ENCODE data around the gene SLC5A5.
"Not testable (repeated sequence)": the region's sequence is repeated elsewhere in the genome, so short reads cannot be mapped to it uniquely, and the experiment has no call there.

Gene SLC5A5

DNA sequence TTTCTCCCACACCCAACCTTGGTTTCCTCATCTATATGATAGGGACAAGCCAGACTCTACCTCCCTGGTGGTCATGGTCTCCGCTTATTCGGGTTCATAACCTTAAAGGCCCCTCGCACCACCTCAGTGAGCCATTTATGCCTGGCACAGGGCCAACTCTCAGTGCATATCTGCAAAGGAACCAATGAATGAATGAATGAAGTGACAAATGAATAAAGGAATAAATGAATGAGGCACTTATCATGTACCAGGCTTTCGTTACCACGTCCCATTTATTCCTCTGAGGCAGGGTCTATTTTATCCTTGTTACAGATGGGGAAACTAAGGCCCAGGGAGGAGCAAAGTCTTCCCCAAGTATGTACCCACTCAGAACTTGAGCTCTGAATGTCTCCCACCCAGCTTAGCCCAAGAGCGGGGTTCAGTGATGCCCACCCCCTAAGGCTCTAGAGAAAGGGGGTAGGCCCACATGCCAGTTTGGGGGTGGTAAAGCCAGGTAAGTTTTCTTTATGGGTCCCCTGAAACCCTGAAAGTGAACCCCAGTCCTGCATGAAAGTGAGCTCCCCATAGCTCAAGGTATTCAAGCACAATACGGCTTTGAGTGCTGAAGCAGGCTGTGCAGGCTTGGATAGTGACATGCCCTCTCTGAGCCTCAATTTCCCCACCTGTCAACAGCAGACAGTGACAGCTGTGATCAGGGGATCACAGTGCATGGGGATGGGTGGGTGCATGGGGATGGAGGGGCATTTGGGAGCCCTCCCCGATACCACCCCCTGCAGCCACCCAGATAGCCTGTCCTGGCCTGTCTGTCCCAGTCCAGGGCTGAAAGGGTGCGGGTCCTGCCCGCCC, 490 bp upstream of the SLC5A5 start:
- DNase-seq (ENCODE audit: low read depth in 2 of 2), result no peak

DNA sequence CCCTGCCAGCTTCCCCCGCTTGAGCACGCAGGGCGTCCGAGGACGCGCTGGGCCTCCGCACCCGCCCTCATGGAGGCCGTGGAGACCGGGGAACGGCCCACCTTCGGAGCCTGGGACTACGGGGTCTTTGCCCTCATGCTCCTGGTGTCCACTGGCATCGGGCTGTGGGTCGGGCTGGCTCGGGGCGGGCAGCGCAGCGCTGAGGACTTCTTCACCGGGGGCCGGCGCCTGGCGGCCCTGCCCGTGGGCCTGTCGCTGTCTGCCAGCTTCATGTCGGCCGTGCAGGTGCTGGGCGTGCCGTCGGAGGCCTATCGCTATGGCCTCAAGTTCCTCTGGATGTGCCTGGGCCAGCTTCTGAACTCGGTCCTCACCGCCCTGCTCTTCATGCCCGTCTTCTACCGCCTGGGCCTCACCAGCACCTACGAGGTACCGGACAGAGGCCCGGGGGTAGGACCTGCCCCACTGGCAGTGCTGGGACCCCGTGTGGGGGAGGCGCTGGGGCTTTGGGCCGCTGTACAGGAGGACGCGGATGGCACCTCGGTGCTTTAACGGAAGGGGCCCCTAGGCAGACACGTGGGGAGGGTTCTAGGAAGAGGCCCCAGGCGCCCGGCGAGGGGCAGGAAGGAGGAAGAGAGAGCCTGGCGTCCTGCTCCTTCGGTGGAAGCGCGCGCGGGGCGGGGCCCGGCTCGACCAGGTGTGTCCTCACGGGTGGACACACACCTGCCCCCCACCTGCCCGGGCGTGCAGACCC, 681 bp downstream of the SLC5A5 start:
- no peak for DNase-seq (ENCODE audit: low read depth in 2 of 2)

GRCh38 chr19:17873786-17874757, 2.3 kb downstream of the SLC5A5 start:
- peak; percentile 19 to 28 for DNase-seq (ENCODE audit: low read depth in 2 of 2)

- no peak for DNase-seq (ENCODE audit: low read depth in 2 of 2)
Observed at GRCh38 chr19:17874758-17875135, 3.0 kb downstream of the SLC5A5 start.

GRCh38 chr19:17877696-17878095, 6.0 kb downstream of the SLC5A5 start:
- no peak for DNase-seq (ENCODE audit: low read depth in 2 of 2)

DNA sequence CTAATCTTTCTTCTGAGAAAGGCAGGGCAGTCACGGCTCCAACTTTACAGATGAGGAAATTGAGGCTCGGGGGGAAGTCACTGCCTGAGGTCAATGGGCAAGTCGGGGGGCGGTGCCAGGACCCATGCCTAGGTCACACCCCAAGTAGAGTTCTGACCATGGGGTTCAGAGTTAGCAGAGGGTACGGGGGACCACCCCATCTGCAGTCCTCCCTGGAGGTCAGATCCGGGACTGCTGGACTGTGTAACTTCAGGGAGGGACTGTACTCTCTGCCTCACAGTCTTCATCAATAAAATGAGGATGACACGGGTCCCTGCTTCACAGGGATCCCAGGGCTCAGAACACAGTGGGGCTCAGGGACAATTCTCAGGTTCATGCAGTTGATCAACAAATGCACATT, 7.7 kb downstream of the SLC5A5 start:
- DNase-seq (ENCODE audit: low read depth in 2 of 2), result no peak

DNA sequence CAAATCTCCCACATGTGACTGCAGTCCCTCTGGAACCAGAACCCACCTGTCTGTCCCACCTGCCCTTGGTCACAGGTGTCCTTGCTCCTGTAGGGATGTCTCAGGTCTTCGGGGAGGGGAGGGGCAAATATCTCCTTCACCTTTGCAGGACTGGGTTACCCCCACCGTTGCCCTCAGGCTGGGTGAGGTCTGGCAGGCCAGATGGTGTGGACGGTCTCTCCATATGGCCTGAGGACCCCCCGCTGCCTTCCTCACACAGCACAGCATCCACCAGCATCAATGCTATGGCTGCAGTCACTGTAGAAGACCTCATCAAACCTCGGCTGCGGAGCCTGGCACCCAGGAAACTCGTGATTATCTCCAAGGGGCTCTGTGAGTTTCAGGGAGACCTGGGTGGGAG, 10.0 kb downstream of the SLC5A5 start:
- no peak for DNase-seq (ENCODE audit: low read depth in 2 of 2)

GRCh38 chr19:17883627-17884410, 12.1 kb downstream of the SLC5A5 start:
- DNase-seq (ENCODE audit: low read depth in 2 of 2), result no peak

GRCh38 chr19:17886515-17886914, 14.8 kb downstream of the SLC5A5 start:
- no peak for DNase-seq (ENCODE audit: low read depth in 2 of 2)

DNA sequence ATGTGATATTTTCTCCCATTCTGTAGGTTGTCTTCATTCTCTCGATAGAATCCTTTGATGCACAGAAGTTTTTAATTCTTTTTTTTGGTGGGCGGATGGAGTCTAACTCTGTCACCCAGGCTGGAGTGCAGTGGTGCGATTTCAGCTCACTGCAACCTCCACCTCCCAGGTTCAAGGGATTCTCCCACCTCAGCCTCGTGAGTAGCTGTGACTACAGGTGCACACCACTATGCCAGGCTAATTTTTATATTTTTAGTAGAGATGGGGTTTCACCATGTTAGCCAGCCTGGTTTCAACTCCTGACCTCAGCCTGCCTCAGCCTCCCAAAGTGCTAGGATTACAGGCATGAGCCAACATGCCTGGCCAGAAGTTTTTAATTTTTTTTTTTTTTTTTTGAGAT, 15.5 kb downstream of the SLC5A5 start:
- not testable (repeated sequence) for DNase-seq (ENCODE audit: low read depth in 2 of 2)

DNA sequence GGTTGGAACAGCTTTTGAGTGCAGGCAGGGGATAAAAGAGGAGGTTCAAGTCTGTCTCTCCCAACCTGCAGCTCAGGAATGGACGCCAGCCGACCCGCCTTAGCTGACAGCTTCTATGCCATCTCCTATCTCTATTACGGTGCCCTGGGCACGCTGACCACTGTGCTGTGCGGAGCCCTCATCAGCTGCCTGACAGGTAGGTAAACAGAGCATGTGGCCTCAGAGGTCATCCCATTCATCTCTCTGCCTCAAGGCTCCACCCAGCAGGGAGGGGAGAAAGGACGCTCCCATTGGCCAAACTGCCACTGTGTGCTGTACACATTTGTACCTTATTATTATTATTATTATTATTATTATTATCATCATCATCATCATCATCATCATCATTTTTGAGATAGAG, 16.5 kb downstream of the SLC5A5 start:
- no peak for DNase-seq (ENCODE audit: low read depth in 2 of 2)

- DNase-seq (ENCODE audit: low read depth in 2 of 2), result no peak
Observed at GRCh38 chr19:17889609-17890214, 18.0 kb downstream of the SLC5A5 start.

- no peak for DNase-seq (ENCODE audit: low read depth in 2 of 2)
Observed at GRCh38 chr19:17893766-17894165, 22.0 kb downstream of the SLC5A5 start.

- no peak for DNase-seq (ENCODE audit: low read depth in 2 of 2)
Observed at GRCh38 chr19:17902701-17903100, 31.0 kb downstream of the SLC5A5 start.

DNA sequence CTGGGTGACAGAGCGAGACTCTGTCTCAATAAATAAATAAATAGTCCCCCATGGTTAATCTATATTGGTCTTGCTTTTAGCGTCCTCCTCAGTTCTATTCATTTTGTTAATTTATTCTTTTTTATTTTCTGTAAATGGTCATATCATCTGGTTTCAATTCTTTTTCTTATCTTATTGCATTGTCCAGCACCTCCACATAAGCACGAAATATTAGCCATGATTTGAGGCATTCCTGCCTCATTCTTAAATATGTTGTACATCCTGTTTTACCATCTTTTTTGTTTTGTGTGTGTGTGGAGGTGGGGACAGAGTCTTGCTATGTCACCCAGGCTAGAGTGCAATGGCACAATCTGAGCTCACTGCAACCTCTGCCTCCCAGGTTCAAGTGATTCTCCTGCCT, 36.5 kb downstream of the SLC5A5 start:
- DNase-seq (ENCODE audit: low read depth in 2 of 2), result no peak

DNA sequence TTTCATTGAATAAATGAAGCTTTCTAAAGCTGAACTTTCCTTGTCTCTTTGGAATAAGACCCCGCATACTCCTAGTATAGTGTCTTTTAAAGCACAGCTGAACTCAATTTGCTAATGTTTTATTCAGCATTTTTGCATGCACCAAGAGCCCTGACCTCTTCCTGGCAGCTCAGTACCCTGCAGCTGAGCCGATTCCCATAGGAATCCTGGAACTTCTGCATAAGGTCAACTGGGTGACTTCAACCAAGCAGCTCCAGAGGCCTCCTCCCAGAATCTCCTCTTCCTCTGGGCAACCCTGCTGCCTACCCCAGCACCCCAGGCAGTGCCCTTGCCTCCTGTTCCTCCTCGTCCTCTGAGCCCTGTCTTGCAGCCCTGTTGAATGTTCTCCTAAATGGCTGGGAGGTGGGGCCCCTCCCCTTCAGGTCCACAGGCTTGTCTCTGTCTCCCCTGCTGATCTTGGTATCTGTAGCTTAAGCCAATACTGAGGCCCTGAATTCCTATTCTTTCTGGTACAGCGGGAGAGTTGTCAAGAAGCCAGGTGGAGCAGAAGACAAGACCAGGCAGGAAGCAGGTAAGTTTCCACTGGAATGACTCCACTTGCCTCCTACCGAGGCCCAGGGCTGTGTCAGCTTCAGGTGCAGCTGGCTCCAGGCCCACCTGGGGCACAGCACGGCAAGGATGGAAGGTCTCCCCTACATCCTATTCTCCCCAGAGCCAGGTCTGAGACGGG, 37.4 kb downstream of the SLC5A5 start:
- no peak for DNase-seq (ENCODE audit: low read depth in 2 of 2)

GRCh38 chr19:17910791-17911360, 39.1 kb downstream of the SLC5A5 start:
- no peak for DNase-seq (ENCODE audit: low read depth in 2 of 2)

DNA sequence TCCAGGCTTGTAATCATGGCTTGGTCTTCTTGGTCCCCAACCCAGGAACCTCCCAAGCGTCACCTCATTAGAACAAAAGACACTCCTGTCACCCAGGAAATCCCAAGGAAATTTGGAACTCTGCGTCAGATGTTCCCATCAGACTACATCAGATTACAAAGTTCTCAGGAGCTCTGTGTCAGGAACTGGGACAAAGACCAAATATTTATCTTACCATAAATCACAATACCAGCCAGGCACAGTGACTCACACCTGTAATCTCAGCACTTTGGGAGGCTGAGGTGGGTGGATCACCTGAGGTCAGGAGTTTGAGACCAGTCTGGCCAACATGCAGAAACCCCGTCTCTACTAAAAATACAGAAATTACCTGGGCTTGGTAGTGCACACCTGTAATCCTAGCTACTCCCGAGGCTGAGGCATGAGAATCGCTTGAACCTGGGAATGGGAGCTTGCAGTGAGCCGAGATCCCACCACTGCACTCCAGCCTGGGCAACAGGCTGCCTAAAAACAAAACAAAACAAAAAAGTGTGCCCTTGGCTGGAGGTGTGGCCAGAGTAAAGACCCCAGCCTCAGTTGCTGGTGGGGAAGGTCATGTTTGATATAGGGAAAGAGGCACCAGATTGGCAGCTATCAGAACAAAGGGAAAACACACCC, 44.3 kb downstream of the SLC5A5 start:
- no peak for DNase-seq (ENCODE audit: low read depth in 2 of 2)

DNA sequence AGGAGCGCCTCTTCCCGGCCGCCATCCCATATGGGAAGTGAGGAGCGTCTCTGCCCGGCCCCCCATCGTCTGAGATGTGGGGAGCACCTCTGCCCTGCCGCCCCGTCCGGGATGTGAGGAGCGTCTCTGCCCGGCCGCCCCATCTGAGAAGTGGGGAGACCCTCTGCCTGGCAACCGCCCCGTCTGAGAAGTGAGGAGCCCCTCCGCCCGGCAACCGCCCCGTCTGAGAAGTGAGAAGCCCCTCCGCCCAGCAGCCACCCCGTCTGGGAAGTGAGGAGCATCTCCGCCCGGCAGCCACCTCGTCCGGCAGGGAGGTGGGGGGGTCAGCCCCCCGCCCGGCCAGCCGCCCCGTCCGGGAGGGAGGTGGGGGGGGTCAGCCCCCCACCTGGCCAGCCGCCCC, 46.4 kb downstream of the SLC5A5 start:
- not testable (repeated sequence) for DNase-seq (ENCODE audit: low read depth in 2 of 2)

Measured in activated CD8-positive, alpha-beta memory T cell treated with anti-CD3 and anti-CD28 coated beads for 4 hours (primary cell).